ENCODE data around the gene OCIAD1.

Gene OCIAD1

GRCh38 chr4:48896845-48897244 lies 66.0 kb downstream of the OCIAD1 start:
- DNase-seq = no peak

- DNase-seq = no peak
Measured at GRCh38 chr4:48898733-48899431, 68.0 kb downstream of the OCIAD1 start.

GRCh38 chr4:48899432-48899749 lies 68.5 kb downstream of the OCIAD1 start:
- no peak for DNase-seq

DNA sequence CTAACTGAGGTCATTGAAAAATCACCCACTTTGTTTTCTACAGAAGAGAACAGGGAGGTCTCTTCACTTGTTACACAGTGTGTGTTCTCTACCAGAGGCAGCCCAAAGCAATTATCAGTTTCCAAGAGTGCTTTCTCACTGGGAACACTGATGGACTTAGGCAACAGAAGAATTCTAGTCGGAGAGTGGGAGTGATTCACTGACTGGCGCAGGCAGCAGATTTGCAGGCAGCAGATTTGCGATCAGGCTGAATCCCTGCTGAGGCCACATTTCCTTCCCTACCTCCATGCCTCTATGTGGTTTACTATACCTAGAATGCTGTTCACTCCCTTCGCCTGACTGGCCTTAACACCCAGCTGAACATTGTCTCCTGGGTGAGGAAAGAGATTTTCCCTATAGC lies 69.1 kb downstream of the OCIAD1 start:
- DNase-seq = no peak

DNA sequence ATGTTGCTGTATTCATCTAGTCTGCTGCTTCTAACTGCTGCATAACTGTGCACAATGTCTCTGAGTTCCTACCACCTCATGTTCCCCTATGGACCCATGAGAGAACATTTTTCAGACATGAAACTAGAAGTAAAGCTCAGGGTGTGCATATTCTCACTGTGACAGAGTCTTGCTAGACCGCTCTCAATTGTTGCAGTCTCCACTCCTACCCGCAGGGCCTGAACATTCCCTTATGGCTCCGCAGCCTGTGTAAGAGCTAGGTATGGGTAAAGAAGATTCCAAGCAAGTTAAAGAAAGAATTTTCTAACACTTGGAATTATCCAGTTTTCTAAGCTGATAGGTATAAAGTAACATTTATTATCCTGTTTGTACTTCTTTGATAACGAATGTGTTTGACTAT lies 70.3 kb downstream of the OCIAD1 start:
- no peak for DNase-seq

GRCh38 chr4:48902266-48902665 lies 71.4 kb downstream of the OCIAD1 start:
- no peak for DNase-seq

- DNase-seq = no peak
Measured at GRCh38 chr4:48904101-48904500, 73.2 kb downstream of the OCIAD1 start.

- DNase-seq = no peak
Measured at GRCh38 chr4:48904541-48905142, 73.8 kb downstream of the OCIAD1 start.

DNA sequence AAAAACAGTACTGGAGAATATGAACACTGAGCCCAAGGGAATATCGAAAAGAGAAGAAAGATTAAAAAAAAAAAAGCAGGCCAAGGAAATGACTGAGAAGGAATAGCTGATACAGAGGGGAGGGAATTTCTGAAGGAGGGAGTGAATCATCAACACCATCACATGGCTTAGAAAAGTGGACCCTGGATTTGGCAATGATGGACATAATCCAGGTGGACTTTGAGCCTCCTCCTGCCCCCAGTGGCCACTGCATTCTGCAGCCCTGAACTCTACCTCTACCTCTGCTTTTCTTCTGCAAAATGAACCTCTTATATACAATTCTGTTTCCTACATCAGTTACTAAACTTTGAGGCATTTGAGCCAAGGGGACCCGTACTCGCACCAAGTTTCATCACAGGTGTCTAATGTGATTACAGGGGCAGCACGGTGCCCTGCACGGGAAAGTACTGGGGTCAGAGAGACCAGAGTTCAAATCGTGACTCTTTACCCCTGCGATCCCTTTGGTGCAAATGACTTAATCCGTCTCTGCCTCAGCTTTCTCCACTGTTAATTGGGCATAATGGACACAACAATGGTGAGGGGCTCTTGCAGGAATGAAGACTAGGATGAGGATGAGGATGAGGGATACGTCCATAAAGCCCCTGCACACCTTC lies 74.6 kb downstream of the OCIAD1 start:
- DNase-seq = no peak

DNA sequence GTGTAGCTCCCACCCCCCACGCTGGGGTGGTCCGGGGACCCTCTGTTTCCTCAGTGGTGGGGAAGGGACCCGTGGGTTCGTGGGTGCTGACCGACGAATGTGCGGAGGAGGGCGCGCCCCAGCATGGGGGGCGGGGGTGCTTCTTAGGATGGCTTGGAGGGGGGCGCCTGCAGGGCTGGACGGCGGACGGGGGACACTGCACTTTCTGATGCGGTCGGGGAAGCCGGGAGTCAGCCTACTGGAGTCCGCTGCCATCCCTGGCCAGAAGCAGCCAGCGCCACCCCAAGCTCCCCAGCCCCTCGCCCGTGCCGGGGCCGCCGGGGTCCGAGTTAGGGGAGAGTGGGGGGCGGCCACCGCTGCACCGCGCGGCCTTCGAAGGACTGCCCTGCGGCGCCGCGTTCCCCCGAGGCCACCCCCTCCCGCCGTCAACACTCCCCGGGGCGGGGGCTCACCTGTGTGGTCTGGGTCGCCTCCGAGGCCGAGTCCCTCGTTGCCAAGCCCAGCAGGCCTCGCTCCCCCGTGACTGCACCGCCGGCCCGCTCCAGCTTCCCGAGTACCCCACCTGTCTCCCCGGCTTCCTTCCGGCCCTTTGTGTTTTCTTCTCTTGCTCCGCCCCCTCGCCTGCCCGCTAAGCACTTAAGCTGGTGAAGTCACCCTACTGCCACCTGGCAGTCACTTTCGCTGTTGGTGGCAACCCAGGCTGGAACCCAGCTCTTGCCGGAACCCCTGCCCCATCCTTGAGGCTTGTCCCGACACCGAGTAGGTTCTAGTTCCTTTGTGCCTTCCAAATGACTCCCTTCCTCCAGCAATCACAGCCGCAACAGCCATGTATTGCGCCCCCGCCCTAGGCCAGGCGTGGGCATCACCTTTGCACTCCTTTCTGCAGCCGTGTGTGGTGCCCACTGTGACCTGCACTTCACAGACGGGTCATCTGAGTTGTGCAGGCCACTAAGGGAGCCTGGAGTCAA lies 75.6 kb downstream of the OCIAD1 start, which contains the start of gene OCIAD2:
Gene OCIAD2, minus strand, starts transcription at position 569 of the 968 bp plus-strand sequence. CDS start 2,225 bp downstream, outside the sequence.
- peak; percentile 66 to 85 for DNase-seq

DNA sequence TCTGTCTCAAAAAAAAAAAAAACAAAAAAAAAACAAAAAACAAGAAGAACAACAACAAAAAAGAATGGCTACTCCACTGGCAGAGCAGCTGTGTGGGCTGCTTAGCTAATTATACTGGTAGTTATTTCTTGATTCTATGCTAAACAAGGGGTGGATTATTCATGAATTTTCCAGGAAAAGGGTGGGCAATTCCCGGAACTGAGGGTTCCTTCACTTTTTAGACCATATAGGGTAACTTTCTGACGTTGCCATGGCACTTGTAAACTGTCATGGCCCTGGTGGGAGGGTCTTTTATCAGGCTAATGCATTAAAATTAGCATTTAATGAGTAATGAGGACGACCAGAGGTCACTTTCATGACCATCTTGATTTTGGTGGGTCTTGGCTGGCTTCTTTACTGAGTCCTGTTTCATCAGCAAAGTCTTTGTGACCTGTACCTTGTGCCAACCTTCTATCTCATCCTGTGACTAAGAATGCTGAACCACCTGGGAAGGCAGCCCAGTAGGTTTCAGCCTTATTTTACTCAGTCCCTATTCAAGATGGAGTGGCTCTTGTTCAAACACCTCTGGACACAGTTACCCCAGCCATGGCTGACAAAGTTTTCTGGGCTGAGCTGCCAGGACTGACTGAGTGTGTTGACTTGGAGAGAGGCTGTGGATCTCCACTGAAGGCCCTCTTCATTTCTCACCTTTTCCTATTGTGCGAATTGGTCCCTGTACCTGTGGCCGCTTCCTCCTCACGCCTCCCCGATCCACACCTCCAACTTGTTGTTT lies 77.0 kb downstream of the OCIAD1 start:
- DNase-seq = no peak

DNA sequence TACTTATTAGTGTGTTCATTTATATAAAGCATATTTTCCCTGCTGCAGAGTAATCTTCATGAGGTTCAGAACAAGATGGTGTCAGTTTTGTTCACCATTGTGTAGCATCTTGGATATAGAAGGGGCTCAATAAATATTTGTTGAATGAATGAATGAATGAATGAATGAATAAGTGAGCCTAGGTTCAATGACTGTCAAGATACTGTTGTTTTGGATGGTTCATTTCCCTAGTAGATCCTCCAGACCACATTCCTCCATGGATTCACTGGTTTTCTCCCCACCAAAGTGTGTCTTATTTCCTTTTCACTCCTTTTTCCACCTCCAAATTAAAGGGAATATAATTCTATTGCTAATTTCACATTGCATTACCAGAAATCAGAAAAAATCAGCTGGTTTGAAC lies 77.8 kb downstream of the OCIAD1 start:
- no peak for DNase-seq

DNA sequence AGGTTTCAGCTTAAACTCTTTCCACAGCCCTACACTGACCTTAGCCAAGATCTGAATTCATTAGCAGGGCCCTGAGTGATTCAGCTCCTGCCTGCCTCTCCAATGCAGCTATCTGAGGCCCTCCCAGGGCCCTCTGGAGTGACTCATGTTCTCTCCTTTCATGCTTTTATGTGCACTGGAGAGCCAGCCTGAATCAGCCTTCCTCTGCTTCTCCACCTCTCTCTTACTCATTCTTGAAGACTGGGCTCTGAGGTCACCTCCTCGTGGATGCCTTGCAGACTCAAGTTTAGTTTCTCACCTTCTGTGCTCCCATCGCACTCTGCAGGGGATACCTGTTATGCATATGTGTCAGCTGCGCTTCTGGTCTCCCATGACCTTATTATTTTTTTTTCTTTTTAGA lies 78.8 kb downstream of the OCIAD1 start:
- no peak for DNase-seq

- no peak for DNase-seq
Measured at GRCh38 chr4:48910511-48910910, 79.6 kb downstream of the OCIAD1 start.

Data from NCI-H526 (cell line).